SW480 (cell line): ENCODE measurements around the gene PPDPF.

Experiments used
- DNase-seq: peaks from one replicate; pipeline ENCODE4 v3.0.0-alpha.2; 2016; ENCODE audit warnings: low spot score

Gene PPDPF

DNA sequence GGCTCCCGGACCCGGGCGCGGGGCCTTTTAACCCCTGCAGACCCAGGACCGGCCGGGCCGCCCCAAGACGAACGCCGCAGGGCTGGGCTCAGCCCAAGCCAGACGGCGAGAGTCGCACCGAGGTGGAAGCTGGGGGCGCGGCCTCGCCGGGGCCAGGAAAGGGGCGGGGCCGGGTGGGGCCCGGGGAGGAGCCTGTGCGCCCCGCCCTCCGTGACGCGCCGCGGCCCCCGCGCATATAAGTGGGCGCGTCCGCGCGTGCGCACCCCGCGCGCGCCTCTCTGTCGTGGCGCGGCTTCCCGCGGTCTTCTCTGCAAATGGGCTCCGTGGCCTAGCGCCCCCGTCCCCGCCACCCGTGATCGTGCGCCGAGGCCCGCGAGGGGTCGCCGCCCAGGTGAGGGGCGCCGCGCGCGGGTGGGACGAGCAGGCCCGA is at the start of gene PPDPF:
Gene PPDPF, plus strand, starts transcription at position 262 of the 430 bp plus-strand sequence. CDS start 544 bp downstream, outside the sequence.
- peak; percentile 83 for DNase-seq

DNA sequence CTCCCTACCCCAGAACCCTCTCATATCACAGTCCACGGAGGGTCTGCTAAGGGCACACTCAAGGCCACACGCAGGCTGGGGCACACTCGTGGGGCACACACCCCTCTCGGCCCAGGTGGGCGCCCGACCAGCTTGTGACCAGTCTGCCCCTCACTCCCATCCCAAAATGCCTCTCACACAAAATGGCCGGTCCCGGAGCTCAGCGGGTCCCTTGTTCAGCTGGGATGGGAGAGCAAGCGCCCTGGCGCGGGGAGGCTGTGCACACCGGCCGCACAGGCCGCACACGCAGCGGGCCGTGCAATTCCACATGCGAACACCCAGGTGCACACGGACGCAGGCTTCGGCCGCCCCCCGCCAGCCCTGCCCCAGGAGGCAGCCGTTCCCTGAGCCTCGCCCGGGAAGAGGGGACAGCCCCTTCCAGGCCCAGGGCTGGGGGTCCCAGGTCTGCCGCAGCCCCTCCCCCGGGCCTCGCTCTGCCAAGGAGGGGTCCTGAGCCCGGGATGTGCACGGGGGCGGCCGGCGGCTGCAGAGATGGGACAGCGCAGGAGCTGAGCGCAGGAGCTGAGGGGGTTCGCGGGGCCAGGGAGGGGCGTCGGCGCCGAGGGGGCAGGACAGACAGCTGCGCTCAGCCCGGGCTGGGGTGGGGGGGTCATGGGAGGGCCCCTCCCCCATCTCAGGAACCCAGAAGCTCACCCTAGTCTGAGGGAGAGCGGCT is 49.4 kb upstream of the PPDPF start:
- DNase-seq, result no peak

DNA sequence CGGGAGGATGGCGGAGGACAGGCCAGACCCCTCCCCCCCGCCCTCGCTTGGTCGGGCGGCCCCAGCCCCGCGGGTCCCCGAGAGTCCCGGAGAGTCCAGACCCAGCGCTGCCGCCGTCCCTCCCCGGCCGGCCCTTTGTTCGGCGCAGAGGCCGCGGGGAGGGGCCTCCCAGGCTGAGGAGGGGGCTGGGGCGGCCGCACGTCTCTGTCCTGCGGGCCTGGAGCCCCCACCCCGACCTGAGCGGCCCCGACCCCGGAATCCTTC is 48.9 kb upstream of the PPDPF start:
- no peak for DNase-seq

DNA sequence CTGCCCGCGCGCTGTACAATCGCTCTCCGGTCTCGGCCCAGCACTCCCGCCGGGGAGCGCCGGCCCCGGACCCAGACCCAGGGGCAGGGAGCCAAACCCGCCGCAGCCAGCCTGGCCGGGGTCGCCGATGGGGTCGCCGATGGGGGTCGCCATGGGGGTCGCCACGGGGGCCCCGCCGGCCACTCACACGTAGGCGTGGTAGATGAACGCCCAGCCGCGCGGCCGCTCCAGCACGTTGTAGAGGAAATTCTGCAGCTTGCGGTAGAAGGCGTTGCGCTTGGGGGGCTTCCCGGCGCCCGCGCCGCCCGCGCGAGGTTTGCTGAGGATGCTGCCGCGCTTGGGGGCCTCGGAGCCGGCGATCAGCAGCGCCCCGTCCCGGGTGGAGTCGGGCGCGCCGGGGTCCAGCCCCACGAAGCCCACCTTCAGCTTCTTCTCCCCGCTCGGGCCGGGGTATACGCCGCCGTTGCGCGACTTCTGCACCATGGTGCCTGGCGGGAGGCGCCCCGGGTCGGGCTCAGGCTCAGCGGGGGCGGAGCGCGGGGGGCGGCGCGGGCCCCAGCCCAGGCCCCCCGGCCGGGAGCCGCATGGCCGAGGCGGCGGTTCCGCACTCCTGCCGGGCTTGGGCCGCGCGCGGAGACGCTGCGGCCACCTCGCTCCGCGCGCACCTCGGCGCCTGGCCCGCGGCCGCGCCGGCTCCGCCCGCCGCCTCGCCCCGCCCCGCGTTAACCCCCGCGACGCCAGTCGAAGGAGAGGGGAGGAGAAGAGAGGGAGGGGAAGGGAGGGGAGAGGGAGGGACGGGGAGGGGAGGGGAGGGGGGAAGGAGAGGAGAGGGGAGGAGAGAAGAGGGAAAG is 48.4 kb upstream of the PPDPF start, which contains the start of gene KCNQ2:
Gene KCNQ2, minus strand, starts transcription at position 675 of the 851 bp plus-strand sequence. Its CDS starts 192 bp downstream, at position 483.
- DNase-seq, result no peak

DNA sequence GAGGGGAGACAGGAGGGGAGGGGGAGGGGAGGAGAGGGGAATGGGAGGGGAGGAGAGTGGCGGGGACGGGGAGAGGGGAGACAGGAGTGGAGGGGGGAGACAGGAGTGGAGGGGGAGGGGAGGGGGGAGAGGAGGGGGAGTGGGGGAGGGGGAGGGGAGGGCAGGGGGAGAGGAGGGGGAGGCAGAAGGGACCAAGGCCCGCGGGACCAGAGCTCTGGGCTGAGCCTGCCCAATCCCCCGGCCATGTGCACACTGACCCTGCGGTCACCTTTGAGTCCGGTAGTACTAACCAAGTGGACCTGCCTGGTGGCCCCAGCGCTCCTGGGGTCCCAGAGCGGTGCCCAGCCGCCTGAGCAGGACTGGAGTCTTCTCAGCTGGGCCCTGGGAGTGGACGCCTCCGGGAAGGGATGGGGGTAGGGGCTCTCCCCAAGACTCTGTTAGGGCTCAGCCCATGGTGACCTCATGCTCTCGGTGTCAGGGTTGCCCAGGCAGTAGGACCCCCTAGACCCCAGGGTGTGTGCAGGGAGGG is 47.6 kb upstream of the PPDPF start:
- no peak for DNase-seq

DNA sequence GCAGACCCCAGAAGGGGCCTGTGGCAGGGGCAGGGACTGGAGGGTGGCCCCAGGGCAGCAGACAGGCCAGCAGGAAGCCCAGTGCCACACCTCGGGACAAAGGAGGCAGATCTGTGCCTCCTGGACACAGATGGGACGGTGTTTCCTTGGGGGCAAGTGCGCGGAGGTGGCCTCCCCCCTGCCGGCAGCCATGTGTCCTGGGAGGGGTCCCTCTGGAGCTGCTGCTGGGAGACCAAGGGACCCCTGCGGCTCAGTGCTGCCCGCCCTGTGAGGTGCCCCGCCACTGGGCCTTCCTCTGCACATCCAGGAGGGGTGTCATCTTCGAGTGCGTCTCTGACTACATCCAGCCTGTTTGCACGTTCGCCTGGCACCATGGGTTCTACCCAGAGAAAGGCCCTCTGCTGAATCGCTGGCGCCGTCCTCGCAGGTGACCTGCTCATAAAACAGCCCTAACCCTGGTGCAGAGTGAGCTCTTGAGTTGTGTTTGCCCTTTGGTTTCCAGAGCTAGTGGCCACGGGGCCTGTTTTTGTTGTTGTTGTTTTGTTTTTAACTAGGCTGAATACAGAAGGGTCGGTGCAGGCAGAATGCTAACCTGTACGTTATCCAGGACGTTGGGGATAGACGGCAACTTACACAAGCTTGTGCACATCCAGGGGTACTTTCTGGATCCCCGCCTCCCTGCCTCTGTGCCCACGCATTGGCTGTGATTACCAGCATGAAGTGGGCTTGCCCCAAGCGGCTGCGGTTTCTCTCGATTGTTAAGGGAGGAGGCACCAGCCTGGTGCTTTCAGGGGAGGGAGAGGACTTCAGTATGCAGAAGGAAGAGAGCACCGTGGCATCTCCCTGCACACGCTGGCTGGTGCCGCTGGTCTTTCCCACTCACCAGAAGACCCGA is 46.8 kb upstream of the PPDPF start:
- DNase-seq, result peak; percentile 65

GRCh38 chr20:63475209-63475608 is 45.4 kb upstream of the PPDPF start:
- DNase-seq, result no peak

DNA sequence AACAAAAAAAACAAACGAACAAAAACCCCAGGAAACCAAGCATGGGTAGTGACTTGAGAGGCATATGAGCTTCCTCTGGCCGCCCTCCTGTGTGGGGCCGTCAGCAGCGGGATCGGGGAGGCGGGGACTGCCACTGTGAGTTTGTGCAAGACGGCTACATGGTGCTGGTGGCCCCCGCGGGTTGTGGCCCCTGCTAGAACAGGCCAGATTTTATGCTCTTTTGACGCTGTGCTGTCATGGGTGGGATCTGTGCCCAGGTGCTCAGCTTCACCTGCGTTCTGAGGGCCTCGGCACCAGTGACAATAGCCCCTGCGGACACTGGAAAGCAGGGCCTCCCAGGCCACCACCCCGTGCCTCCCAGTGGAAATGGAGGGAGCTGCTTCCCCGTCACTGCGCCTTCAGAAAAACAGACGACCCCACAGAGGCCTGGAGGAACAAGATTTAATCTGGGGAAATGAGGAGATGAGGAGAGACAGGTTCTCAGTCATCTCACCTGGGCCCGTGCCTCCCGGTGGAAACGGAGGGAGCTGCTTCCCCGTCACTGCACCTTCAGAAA is 43.4 kb upstream of the PPDPF start:
- no peak for DNase-seq

- DNase-seq, result no peak
Measured at GRCh38 chr20:63477944-63478343, 42.6 kb upstream of the PPDPF start.

DNA sequence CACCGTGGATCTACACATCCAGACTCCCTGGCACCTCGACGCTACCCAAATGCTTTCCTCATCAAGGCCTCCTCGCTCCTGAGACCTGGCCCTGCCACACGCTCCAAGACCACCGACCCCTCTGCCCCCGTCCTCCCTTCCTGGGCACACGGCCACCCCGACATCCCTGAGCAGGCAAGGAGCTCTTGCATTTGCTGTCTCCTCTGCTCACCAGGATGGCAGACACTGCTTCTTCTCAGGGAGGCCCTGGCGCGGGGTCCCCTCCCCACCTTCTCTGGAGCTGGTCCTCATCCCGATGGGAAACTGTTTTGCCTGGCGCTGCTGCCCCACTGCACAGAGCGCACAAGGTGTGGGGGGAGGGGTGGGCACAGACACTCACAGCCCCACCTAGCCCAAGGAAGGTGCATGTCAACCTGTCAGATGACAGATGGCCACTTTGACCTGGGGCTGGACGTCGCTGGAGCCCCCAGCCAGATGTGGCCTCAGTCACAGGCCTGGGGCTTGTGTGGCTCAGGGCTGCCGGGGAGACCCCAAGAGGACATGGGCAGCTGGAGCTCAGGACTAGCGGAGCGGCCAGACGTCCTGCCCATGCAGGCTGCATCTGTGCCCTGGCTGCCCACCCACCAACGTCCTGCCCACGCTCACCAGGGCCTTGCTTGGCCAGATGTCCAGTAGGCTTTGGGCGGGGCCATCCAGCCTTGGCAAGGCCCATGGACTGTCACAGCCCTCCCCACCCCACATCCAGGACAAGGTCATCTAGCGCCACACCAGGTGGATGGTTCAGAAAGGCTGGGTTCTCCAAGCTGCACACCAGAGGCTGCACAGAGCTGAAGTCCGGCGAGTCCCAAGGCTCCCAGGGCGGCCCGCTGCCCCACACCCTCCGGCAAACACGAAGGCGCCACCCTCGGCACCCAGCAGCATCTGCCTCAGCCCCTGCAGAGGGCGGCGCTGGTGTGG is 41.9 kb upstream of the PPDPF start:
- no peak for DNase-seq

- DNase-seq, result peak; percentile 65
Measured at GRCh38 chr20:63479695-63480419, 40.7 kb upstream of the PPDPF start.

DNA sequence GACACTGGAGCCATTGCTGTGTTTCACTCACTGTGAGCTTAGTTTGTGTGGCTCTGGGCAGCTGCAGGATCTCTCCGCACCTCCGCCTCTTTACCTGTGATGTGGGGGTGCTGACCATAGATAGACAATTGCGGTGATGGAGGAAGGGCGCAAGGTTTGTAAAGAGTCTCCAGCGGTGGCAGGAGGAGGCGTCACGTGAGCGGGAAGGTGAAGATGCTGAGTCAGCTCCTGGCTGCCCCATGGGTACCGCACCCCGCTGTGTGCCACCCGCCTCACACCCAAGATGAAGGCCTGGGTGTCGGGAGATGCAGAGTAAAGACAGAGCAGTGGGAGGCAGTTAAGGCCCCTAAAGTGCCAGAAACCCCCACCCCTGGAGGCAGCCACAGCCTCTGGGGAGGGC is 39.1 kb upstream of the PPDPF start:
- DNase-seq, result no peak

GRCh38 chr20:63482021-63482587 is 38.5 kb upstream of the PPDPF start:
- no peak for DNase-seq

DNA sequence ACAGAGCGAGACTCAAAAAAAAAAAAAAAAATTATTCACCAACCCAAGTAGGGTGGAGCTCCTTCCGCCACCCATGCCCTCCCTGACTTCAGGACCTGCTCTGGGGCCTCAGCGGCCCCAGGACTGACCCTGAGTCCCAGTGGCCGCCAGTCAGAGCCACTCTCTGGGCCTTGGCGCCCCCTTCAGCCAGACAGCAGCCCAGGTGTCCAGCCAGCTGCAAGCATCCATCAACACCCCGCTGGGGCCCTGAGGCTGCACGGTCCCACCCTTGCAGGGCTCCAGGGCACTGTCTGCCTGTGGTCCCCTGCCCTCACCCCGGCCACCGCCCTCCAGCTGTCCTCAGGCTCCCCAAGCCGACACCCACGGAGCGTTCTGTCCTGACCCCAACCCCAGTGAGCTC is 36.7 kb upstream of the PPDPF start:
- DNase-seq, result no peak

- no peak for DNase-seq
Measured at GRCh38 chr20:63484236-63484635, 36.3 kb upstream of the PPDPF start.

DNA sequence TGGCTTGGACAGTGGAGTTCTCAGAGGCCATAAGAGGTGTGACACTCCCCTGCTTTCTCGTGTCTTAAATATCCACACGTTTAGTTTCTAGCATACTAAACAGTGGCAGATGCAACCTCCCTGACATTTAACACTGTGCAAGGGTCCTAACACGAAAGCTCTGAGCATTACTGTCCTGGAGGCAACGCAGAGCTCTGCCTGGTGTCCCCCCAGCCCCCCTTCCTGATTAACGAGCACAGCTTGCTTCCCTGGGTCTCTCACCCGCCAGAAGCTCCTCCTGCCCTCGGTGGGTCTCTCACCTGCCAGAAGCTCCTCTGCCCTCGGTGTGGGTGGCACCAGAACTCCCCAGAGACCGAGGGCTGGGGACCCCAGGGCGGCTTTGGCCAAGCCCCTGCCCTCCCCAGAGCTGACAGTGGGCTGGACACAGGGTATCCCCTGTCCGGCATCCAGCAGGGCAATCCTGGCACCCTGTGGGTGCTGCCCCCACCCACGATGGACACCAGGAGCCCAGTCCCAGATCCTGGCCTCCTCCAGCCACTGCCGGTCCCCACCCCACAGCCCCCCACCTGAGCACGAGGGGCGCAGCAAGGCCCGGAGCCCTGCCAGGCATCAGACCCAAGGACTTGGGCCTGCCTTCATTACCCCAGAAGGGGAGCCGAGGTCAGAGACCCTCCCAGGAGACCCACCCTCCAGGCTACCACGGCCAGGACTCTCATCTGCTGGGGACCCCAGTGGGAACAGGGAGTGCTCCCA is 35.7 kb upstream of the PPDPF start:
- DNase-seq, result no peak

DNA sequence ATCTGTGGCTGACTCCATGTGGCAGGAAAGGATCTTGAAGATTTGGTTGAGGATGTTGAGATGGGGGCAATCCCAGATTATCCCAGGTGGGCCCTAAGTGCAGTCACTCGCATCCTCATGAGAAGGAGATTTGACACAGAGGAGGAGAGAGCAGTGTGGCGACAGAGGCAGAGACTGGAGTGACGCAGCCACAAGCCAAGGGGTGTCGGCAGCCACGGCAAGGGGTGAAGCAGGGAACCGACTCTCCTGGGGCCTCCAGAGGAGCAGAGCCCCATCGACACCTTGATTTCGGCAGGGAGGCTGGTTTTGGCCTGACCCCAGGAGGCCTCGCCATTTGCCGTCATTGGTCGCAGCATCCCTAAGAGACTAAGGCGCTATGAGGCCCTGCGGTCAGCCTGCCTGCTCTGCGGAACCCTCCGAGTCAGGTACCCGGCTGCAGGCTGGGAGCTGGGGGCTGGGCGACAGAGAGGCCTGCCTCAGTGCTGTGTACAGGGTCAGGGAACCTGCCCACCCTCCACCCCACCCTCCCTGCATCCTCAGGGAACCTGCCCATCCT is 34.2 kb upstream of the PPDPF start:
- no peak for DNase-seq

DNA sequence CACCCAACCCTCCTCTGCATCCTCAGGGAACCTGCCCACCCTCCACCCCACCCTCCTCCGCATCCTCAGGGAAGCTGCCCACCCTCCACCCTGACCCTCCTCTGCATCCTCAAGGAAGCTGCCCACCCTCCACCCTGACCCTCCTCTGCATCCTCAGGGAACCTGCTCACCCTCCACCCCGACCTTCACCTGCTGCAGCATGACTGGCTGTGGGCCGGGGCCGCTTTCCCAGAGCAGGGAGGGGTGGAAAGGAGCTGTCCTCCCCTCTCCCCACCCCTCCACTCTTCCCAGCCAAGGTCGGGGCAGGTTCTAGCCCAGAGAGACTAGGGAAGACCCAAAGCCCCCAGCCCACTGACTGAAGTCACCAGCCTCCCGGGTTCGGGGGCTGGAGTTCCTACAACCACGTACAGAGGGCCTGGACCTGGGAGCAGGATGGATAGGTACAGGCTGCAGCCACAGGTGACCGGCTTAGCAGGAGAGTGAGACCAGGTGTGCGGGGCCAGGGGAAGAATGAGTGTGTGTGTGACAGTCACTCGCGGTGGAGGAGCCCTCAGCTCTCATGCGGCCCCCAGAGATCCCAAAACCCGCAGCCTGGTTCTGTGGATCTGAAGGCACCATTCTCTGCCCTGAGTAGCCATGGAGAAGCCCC is 33.3 kb upstream of the PPDPF start:
- DNase-seq, result no peak
